Measurements from ENCODE around the gene FUT2.
A peak's percentile ranks its signal among the peaks of the same experiment; 100 is the strongest.
"Not testable (repeated sequence)": the region's sequence is repeated elsewhere in the genome, so short reads cannot be mapped to it uniquely, and the experiment has no call there.

Gene FUT2

GRCh38 chr19:48695743-48696352, at the start of gene FUT2:
FUT2 (plus strand) TSS chr19:48695971; CDS start chr19:48702957, 6,986 bp downstream.
- no peak for DNase-seq

- DNase-seq = peak; percentile 82
Measured at GRCh38 chr19:48646001-48646721, 49.6 kb upstream of the FUT2 start, which contains the start of gene CA11. CA11 (minus strand) TSS chr19:48646187; CDS start chr19:48645632, 555 bp downstream.

- DNase-seq = no peak
Measured at GRCh38 chr19:48646722-48647216, 49.0 kb upstream of the FUT2 start.

GRCh38 chr19:48648134-48648533, 47.6 kb upstream of the FUT2 start:
- no peak for DNase-seq

- DNase-seq = no peak
Measured at GRCh38 chr19:48650974-48651682, 44.6 kb upstream of the FUT2 start.

GRCh38 chr19:48651683-48652048, 44.1 kb upstream of the FUT2 start:
- DNase-seq = no peak

GRCh38 chr19:48654299-48655059, 41.3 kb upstream of the FUT2 start:
- peak; percentile 98 for DNase-seq

GRCh38 chr19:48656840-48657474, 38.8 kb upstream of the FUT2 start:
- no peak for DNase-seq

- not testable (repeated sequence) for DNase-seq
Measured at GRCh38 chr19:48657828-48658227, 37.9 kb upstream of the FUT2 start.

GRCh38 chr19:48658483-48658882, 37.3 kb upstream of the FUT2 start:
- DNase-seq = no peak

GRCh38 chr19:48659768-48660167, 36.0 kb upstream of the FUT2 start:
- DNase-seq = no peak

- no peak for DNase-seq
Measured at GRCh38 chr19:48660852-48661710, 34.7 kb upstream of the FUT2 start.

- no peak for DNase-seq
Measured at GRCh38 chr19:48661711-48662090, 34.1 kb upstream of the FUT2 start.

- DNase-seq = no peak
Measured at GRCh38 chr19:48663667-48664066, 32.1 kb upstream of the FUT2 start.

GRCh38 chr19:48664476-48664875, 31.3 kb upstream of the FUT2 start:
- DNase-seq = no peak

- DNase-seq = no peak
Measured at GRCh38 chr19:48665786-48666185, 30.0 kb upstream of the FUT2 start.

GRCh38 chr19:48668332-48668731, 27.4 kb upstream of the FUT2 start:
- no peak for DNase-seq

GRCh38 chr19:48668761-48669160, 27.0 kb upstream of the FUT2 start:
- DNase-seq = no peak

- DNase-seq = no peak
Measured at GRCh38 chr19:48669903-48670668, 25.7 kb upstream of the FUT2 start.

GRCh38 chr19:48670699-48671445, 24.9 kb upstream of the FUT2 start:
- DNase-seq = no peak
